ENCODE results near the gene MED4.

Gene MED4

GRCh38 chr13:48028066-48028465 lies 66.8 kb downstream of the MED4 start:
- no peak for DNase-seq

All from activated effector memory CD4-positive, alpha-beta T cell treated with anti-CD3 and anti-CD28 coated beads, Interleukin-2, amount 50 U/mL, for 16 hours (primary cell).